ENCODE data around the gene PRICKLE1.
"Not testable (repeated sequence)": the region's sequence is repeated elsewhere in the genome, so short reads cannot be mapped to it uniquely, and the experiment has no call there.

PRICKLE1 gene

GRCh38 chr12:42550800-42551199 lies 38.7 kb downstream of the PRICKLE1 start:
- DNase-seq (ENCODE audit: extremely low read depth, insufficient read length), result no peak
- no peaks in the 10 kb centered on the region for H3K36me3 ChIP-seq (ENCODE audit: control insufficient read depth, insufficient read depth, low read length)
- H3K27me3 ChIP-seq (replicated peaks; ENCODE audit: control insufficient read depth, insufficient read depth, low read length), result no peaks in the 10 kb centered on the region
- no peak overlapping the region for H3K4me3 ChIP-seq (replicated peaks; ENCODE audit: low read depth, low read length)
- TF ChIP-seq CTCF (IDR thresholded peaks at IDR 0.05; ENCODE audit: insufficient read depth, low read length, poor library complexity, severe bottlenecking), result no peak

GRCh38 chr12:42546709-42547108 lies 42.8 kb downstream of the PRICKLE1 start:
- no peak for TF ChIP-seq CTCF (IDR thresholded peaks at IDR 0.05; ENCODE audit: insufficient read depth, low read length, poor library complexity, severe bottlenecking)
- no peaks in the 10 kb centered on the region for H3K36me3 ChIP-seq (ENCODE audit: control insufficient read depth, insufficient read depth, low read length)
- H3K4me3 ChIP-seq (replicated peaks; ENCODE audit: low read depth, low read length), result no peak overlapping the region
- H3K27me3 ChIP-seq (replicated peaks; ENCODE audit: control insufficient read depth, insufficient read depth, low read length), result no peaks in the 10 kb centered on the region
- no peak for DNase-seq (ENCODE audit: extremely low read depth, insufficient read length)

- no peak overlapping the region for H3K4me3 ChIP-seq (replicated peaks; ENCODE audit: low read depth, low read length)
- H3K36me3 ChIP-seq (ENCODE audit: control insufficient read depth, insufficient read depth, low read length), result no peaks in the 10 kb centered on the region
- no peak for DNase-seq (ENCODE audit: extremely low read depth, insufficient read length)
- H3K27me3 ChIP-seq (replicated peaks; ENCODE audit: control insufficient read depth, insufficient read depth, low read length), result no peaks in the 10 kb centered on the region
- no peak for TF ChIP-seq CTCF (IDR thresholded peaks at IDR 0.05; ENCODE audit: insufficient read depth, low read length, poor library complexity, severe bottlenecking)
Measured at GRCh38 chr12:42541965-42542364, 47.6 kb downstream of the PRICKLE1 start.

- not testable (repeated sequence) for H3K36me3 ChIP-seq (ENCODE audit: control insufficient read depth, insufficient read depth, low read length); DNase-seq (ENCODE audit: extremely low read depth, insufficient read length); H3K4me3 ChIP-seq (replicated peaks; ENCODE audit: low read depth, low read length)
Measured at GRCh38 chr12:42541308-42541707, 48.2 kb downstream of the PRICKLE1 start.

GRCh38 chr12:42539696-42540095 lies 49.9 kb downstream of the PRICKLE1 start:
- DNase-seq (ENCODE audit: extremely low read depth, insufficient read length), result no peak
- Histone ChIP-seq H3K36me3 (ENCODE audit: control insufficient read depth, insufficient read depth, low read length) (no peaks in the 10 kb centered on the region), H3K27me3 (replicated peaks; ENCODE audit: control insufficient read depth, insufficient read depth, low read length) (no peaks in the 10 kb centered on the region), H3K4me3 (replicated peaks; ENCODE audit: low read depth, low read length) (no peak overlapping the region)
- TF ChIP-seq CTCF (IDR thresholded peaks at IDR 0.05; ENCODE audit: insufficient read depth, low read length, poor library complexity, severe bottlenecking), result no peak

More at GRCh38 chr12:42541308-42541707, 48.2 kb downstream of the PRICKLE1 start:
- H3K27me3 ChIP-seq (replicated peaks; ENCODE audit: control insufficient read depth, insufficient read depth, low read length), result not testable (repeated sequence)

GRCh38 chr12:42538203-42538602 lies 51.3 kb downstream of the PRICKLE1 start:
- H3K4me3 ChIP-seq (replicated peaks; ENCODE audit: low read depth, low read length), result no peak overlapping the region
- H3K27me3 ChIP-seq (replicated peaks; ENCODE audit: control insufficient read depth, insufficient read depth, low read length), result no peaks in the 10 kb centered on the region
- TF ChIP-seq CTCF (IDR thresholded peaks at IDR 0.05; ENCODE audit: insufficient read depth, low read length, poor library complexity, severe bottlenecking), result no peak
- no peak for DNase-seq (ENCODE audit: extremely low read depth, insufficient read length)
- no peaks in the 10 kb centered on the region for H3K36me3 ChIP-seq (ENCODE audit: control insufficient read depth, insufficient read depth, low read length)

All from GM06990 (cell line).